AG04449 (cell line): ENCODE data around the gene PSME4.
"Not testable (repeated sequence)": the region's sequence is repeated elsewhere in the genome, so short reads cannot be mapped to it uniquely, and the experiment has no call there.

Experiments
- CTCF ChIA-PET: fragments of 350-600 bp; formaldehyde crosslinking; extraction: SDS; loops from one replicate; lab custom pipeline; 2021; ENCODE audit warnings: antibody characterized with exemption; lab: Yijun Ruan, JAX
- POLR2A ChIA-PET: fragments of 400-600, 350-600 bp; formaldehyde crosslinking; extraction: SDS; loops from one replicate; lab custom pipeline; 2020; ENCODE audit warnings: antibody characterized with exemption, inconsistent platforms; lab: Yijun Ruan, JAX
- DNase-seq: peaks from one replicate; pipeline ENCODE4 v3.0.0-alpha.2; 2010; ENCODE audit warnings: low read depth, low spot score
- H3K4me3 ChIP-seq: 2 replicates; pipeline ENCODE4 v1.5.1; 2011; ENCODE audit warnings: low read depth, mild to moderate bottlenecking, control low read depth, low read length
- CTCF ChIP-seq: IDR thresholded peaks from one replicate; pipeline ENCODE4 v1.5.1; 2011; ENCODE audit warnings: mild to moderate bottlenecking, moderate library complexity, low read length, control low read depth, inconsistent platforms; ENCODE audit not compliant: insufficient read depth; ENCODE audit errors: missing control alignments

PSME4 gene

GRCh38 chr2:53856272-53856671 is 114.5 kb downstream of the PSME4 start:
- no peak for TF ChIP-seq CTCF
- no peak for DNase-seq
- CTCF ChIA-PET: no interaction called here
- H3K4me3 ChIP-seq: no peak overlapping the region
- POLR2A ChIA-PET: no interaction called here

- POLR2A ChIA-PET: no interaction called here
- CTCF ChIA-PET: no interaction called here
- DNase-seq: no peak
- H3K4me3 ChIP-seq: no peak overlapping the region
- TF ChIP-seq CTCF: no peak
Measured at GRCh38 chr2:53854678-53855077, 116.1 kb downstream of the PSME4 start.

- no peak overlapping the region for H3K4me3 ChIP-seq
- ChIA-PET CTCF (no interaction called here), POLR2A (no interaction called here)
- no peak for DNase-seq
- no peak for TF ChIP-seq CTCF
Measured at GRCh38 chr2:53852532-53852931, 118.3 kb downstream of the PSME4 start.

GRCh38 chr2:53851052-53851757 is 119.6 kb downstream of the PSME4 start:
- CTCF ChIA-PET, POLR2A ChIA-PET, DNase-seq, H3K4me3 ChIP-seq: not testable (repeated sequence)

- CTCF ChIA-PET: no interaction called here
Measured at GRCh38 chr2:53848062-53848461, 122.7 kb downstream of the PSME4 start.

GRCh38 chr2:53843595-53843994 is 127.2 kb downstream of the PSME4 start:
- DNase-seq: no peak
- TF ChIP-seq CTCF: no peak
- ChIA-PET CTCF (no interaction called here), POLR2A (no interaction called here)
- H3K4me3 ChIP-seq: no peak overlapping the region

More at GRCh38 chr2:53848062-53848461, 122.7 kb downstream of the PSME4 start:
- DNase-seq: no peak
- TF ChIP-seq CTCF: no peak
- POLR2A ChIA-PET: no interaction called here
- H3K4me3 ChIP-seq: no peak overlapping the region

GRCh38 chr2:53842891-53843290 is 127.9 kb downstream of the PSME4 start:
- no peak for DNase-seq
- ChIA-PET CTCF (no interaction called here), POLR2A (no interaction called here)
- H3K4me3 ChIP-seq: no peak overlapping the region
- no peak for TF ChIP-seq CTCF

GRCh38 chr2:53841651-53842050 is 129.1 kb downstream of the PSME4 start:
- POLR2A ChIA-PET, DNase-seq, CTCF ChIA-PET, H3K4me3 ChIP-seq: not testable (repeated sequence)
